ENCODE data around the gene NPAS3. TPM values are rescaled to one million over a fixed set of nuclear protein-coding genes. Genes with fewer than 3 reads are reported as not detected.

NPAS3 gene
- total and polyA plus RNA-seq, 2 of the 8 experiments (the other 6 are each of a cell fraction or from before 2014, with no cell fraction given): 0.11 to 0.60 TPM

- no peak overlapping the region for H4K5ac ChIP-seq (ENCODE audit: insufficient read length, low read depth, low read length)
- H2AK5ac ChIP-seq (ENCODE audit: low read depth, low read length): no peak overlapping the region
- H2BK12ac ChIP-seq (ENCODE audit: low read depth, low read length): no peak overlapping the region
- H3K4ac ChIP-seq (replicated peaks; ENCODE audit: insufficient read length, low read depth, low read length): no peak overlapping the region
- H3K18ac ChIP-seq (ENCODE audit: extremely low read depth, low read length): no peak overlapping the region
- no peak overlapping the region for H2BK20ac ChIP-seq (ENCODE audit: low read length)
- no peak overlapping the region for H3K4me3 ChIP-seq (ENCODE audit: extremely low read depth in 1 of 4, insufficient read depth in 2 of 4, low read depth in 3 of 4, low read length in 4 of 4)
- no peaks in the 10 kb centered on the region for H3K23me2 ChIP-seq (ENCODE audit: low read depth, low read length)
- FAIRE-seq (no peak), DNase-seq (ENCODE audit: low read depth in 1 of 2, low spot score in 2 of 2) (no peak)
- no peak overlapping the region for H2BK120ac ChIP-seq (replicated peaks; ENCODE audit: low read depth, low read length)
- no peak overlapping the region for H3K4me2 ChIP-seq (ENCODE audit: insufficient read depth in 1 of 2, low read depth in 2 of 2, low read length in 2 of 2)
- peaks cover 0 to 5% of the 10 kb centered on the region in 2 experiments; a peak in 1 of 4 replicates for H3K9me3 ChIP-seq (ENCODE audit: insufficient read depth in 2 of 2, low read depth in 1 of 2, low read length in 1 of 2)
- H4K20me1 ChIP-seq (replicated peaks in 1 of 2; ENCODE audit: control insufficient read depth in 1 of 2, insufficient read depth in 2 of 2, low read length in 2 of 2): no peaks in the 10 kb centered on the region
- no peaks in the 10 kb centered on the region for H3K27me3 ChIP-seq (replicated peaks in 1 of 4; ENCODE audit: control insufficient read depth in 3 of 4, extremely low read depth in 1 of 4, insufficient read depth in 3 of 4, low read length in 3 of 4)
- H3K14ac ChIP-seq (ENCODE audit: insufficient read length): no peak overlapping the region
- H3K9ac ChIP-seq (replicated peaks in 1 of 4; ENCODE audit: extremely low read depth in 1 of 4, low read depth in 3 of 4, low read length in 3 of 4): no peak overlapping the region
- no peak overlapping the region for H2AFZ ChIP-seq (ENCODE audit: low read length)
- H2BK5ac ChIP-seq (ENCODE audit: low read depth, low read length): no peak overlapping the region
- no peak overlapping the region for H4K8ac ChIP-seq (ENCODE audit: extremely low read depth, insufficient read depth, low read length)
- H3K56ac ChIP-seq (replicated peaks; ENCODE audit: insufficient read length, low read depth, low read length): no peak overlapping the region
- H3K23ac ChIP-seq (ENCODE audit: insufficient read length): no peak overlapping the region
- 86% methylated on average over 1 of the region's 1 CpG; no CpG with 5 or more reads in 1 of the 2 experiments for WGBS, 2 experiments (ENCODE audit: extremely low coverage in 1 of 2, insufficient coverage in 1 of 2, insufficient read length in 1 of 2, insufficient replicate concordance in 2 of 2, low coverage in 1 of 2, low lambda C conversion rate in 2 of 2, missing lambda C conversion rate in 1 of 2)
- no peak overlapping the region for H2BK15ac ChIP-seq (ENCODE audit: low read length)
- no peaks in the 10 kb centered on the region for H3K79me1 ChIP-seq (ENCODE audit: low read depth, low read length)
- no peak overlapping the region for H3K27ac ChIP-seq (ENCODE audit: low read depth, low read length)
- TF ChIP-seq SP2 (IDR thresholded peaks at IDR 0.05; ENCODE audit: low read length) (no peak), KDM1A (IDR thresholded peaks at IDR 0.05; ENCODE audit: borderline replicate concordance, low read length) (no peak), NANOG (IDR thresholded peaks at IDR 0.05; ENCODE audit: insufficient read depth, low read depth, low read length, poor library complexity, severe bottlenecking) (no peak)
- H4K91ac ChIP-seq (replicated peaks; ENCODE audit: insufficient read length, low read length): no peak overlapping the region
- no peaks in the 10 kb centered on the region for H3K79me2 ChIP-seq (ENCODE audit: control insufficient read depth in 1 of 2, insufficient read depth in 2 of 2, low read length in 2 of 2)
- POLR2A ChIA-PET (ENCODE audit: partially characterized antibody): no interaction called here
- CTCF ChIA-PET (ENCODE audit: partially characterized antibody): no interaction called here
- no peaks in the 10 kb centered on the region; a peak in 1 of 8 replicates for H3K36me3 ChIP-seq (ENCODE audit: control insufficient read depth in 2 of 4, insufficient read depth in 4 of 4, low read length in 3 of 4)
- no peaks in the 10 kb centered on the region for H3K4me1 ChIP-seq (replicated peaks in 1 of 4; ENCODE audit: control insufficient read depth in 3 of 4, insufficient read depth in 4 of 4, low read length in 3 of 4)
Measured at GRCh38 chr14:33042591-33042990, 103.9 kb downstream of the NPAS3 start.

Measured in H1 (cell line).